ENCODE data around the gene SLC26A11.

DNA sequence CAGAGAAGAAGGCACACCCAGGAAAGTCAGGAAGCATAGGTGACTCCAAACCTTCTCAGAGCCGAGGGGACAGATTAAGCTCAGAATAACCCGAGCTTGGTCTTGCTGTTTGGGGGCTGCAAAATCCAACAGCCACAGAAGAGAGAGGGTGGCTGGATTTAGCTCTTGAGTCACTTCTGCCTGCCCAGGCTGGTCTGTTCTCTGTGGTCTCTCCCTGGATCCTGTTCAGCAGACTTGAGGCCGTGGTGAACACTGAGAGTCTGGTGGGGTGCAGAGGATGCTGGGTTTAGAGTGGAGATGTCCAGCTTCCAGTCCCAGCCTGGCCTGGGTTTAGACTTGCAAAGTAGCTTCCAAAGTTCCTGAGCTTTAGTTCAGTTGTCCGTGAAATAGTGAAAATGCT lies 8.8 kb downstream of the SLC26A11 start:
- TF ChIP-seq, protein P1, sequence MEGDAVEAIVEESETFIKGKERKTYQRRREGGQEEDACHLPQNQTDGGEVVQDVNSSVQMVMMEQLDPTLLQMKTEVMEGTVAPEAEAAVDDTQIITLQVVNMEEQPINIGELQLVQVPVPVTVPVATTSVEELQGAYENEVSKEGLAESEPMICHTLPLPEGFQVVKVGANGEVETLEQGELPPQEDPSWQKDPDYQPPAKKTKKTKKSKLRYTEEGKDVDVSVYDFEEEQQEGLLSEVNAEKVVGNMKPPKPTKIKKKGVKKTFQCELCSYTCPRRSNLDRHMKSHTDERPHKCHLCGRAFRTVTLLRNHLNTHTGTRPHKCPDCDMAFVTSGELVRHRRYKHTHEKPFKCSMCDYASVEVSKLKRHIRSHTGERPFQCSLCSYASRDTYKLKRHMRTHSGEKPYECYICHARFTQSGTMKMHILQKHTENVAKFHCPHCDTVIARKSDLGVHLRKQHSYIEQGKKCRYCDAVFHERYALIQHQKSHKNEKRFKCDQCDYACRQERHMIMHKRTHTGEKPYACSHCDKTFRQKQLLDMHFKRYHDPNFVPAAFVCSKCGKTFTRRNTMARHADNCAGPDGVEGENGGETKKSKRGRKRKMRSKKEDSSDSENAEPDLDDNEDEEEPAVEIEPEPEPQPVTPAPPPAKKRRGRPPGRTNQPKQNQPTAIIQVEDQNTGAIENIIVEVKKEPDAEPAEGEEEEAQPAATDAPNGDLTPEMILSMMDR (IDR thresholded peaks at IDR 0.05 in 4 of 5, conservative IDR thresholded peaks at IDR 0.05 in 1 of 5), result no peak
- no peak for TF ChIP-seq POLR2A (IDR thresholded peaks at IDR 0.05)

Data from gastrocnemius medialis (tissue), 4 donors.